ENCODE results near the gene CD8B2.

Gene CD8B2

DNA sequence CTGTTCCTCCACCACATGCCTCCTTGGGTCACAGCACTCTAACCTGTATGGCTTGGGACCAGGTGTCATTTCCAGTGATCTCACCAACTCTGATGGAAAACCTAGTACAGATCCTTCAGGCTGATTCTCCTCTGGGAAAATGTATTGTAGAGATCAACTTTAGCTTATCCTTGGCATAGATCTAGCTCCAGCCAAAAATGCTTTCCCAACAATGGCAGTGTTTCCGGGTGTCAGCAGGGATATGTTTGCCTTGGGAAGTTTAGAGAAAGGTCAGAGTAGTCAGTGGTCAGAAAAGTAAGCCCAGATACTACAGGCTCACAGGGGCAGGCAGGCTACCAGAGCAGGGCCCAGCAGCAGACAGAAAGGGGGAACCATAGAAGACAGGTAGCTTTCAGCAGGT is 73.6 kb downstream of the CD8B2 start:
- DNase-seq (no peak), ATAC-seq (ENCODE audit: insufficient read depth, low read depth) (no peak)
- H3K4me2 ChIP-seq (ENCODE audit: insufficient read depth, low read length), result no peak overlapping the region
- H2AFZ ChIP-seq (ENCODE audit: low read depth, low read length), result no peak overlapping the region
- no peaks in the 10 kb centered on the region for H4K20me1 ChIP-seq (ENCODE audit: insufficient read depth, low read length)
- no peaks in the 10 kb centered on the region for H3K36me3 ChIP-seq (ENCODE audit: insufficient read depth, low read length)
- H3K4me1 ChIP-seq (ENCODE audit: insufficient read depth, low read length), result no peaks in the 10 kb centered on the region
- H3K27ac ChIP-seq (ENCODE audit: low read length), result no peak overlapping the region
- no peaks in the 10 kb centered on the region for H3K9me3 ChIP-seq (ENCODE audit: insufficient read depth, low read length, severe bottlenecking)
- no peaks in the 10 kb centered on the region for H3K79me2 ChIP-seq (ENCODE audit: insufficient read depth, low read length)
- no peak for TF ChIP-seq EZH2 (IDR thresholded peaks at IDR 0.05; ENCODE audit: borderline replicate concordance, low read depth, low read length, severe bottlenecking)
- TF ChIP-seq, protein P1, sequence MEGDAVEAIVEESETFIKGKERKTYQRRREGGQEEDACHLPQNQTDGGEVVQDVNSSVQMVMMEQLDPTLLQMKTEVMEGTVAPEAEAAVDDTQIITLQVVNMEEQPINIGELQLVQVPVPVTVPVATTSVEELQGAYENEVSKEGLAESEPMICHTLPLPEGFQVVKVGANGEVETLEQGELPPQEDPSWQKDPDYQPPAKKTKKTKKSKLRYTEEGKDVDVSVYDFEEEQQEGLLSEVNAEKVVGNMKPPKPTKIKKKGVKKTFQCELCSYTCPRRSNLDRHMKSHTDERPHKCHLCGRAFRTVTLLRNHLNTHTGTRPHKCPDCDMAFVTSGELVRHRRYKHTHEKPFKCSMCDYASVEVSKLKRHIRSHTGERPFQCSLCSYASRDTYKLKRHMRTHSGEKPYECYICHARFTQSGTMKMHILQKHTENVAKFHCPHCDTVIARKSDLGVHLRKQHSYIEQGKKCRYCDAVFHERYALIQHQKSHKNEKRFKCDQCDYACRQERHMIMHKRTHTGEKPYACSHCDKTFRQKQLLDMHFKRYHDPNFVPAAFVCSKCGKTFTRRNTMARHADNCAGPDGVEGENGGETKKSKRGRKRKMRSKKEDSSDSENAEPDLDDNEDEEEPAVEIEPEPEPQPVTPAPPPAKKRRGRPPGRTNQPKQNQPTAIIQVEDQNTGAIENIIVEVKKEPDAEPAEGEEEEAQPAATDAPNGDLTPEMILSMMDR (IDR thresholded peaks at IDR 0.05; ENCODE audit: borderline replicate concordance, extremely low read depth, low read length, poor library complexity, severe bottlenecking), result no peak
- no peaks in the 10 kb centered on the region for H3K27me3 ChIP-seq (ENCODE audit: insufficient read depth, low read length, poor library complexity)
- H3K9ac ChIP-seq (ENCODE audit: low read depth, low read length), result no peak overlapping the region
- H3K4me3 ChIP-seq (ENCODE audit: low read depth in 1 of 2, low read length in 2 of 2), result no peak overlapping the region

DNA sequence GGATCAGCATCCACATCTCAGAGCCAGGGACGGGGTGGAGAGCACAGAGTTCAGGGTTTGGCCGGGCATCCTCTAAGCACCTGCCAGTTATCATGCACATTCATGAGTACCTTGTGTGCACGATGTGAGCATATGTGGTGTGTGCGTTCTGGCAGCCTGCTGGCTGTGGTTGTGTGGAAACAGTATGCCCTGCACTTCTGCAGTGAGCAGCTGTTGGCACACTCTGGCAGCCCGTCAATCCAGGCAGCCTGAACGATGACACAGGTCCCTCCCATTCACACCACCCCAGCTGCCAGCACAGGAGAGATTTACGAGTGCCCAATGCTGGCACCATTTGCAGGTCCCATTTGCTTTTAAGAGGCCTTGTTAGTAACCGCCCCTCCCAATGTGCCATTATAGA is 74.2 kb downstream of the CD8B2 start:
- Histone ChIP-seq H3K27ac (ENCODE audit: low read length) (no peak overlapping the region), H3K4me1 (ENCODE audit: insufficient read depth, low read length) (no peaks in the 10 kb centered on the region), H4K20me1 (ENCODE audit: insufficient read depth, low read length) (no peaks in the 10 kb centered on the region), H3K9me3 (ENCODE audit: insufficient read depth, low read length, severe bottlenecking) (no peaks in the 10 kb centered on the region), H3K4me2 (ENCODE audit: insufficient read depth, low read length) (no peak overlapping the region), H3K4me3 (ENCODE audit: low read depth in 1 of 2, low read length in 2 of 2) (no peak overlapping the region), H2AFZ (ENCODE audit: low read depth, low read length) (no peak overlapping the region), H3K36me3 (ENCODE audit: insufficient read depth, low read length) (no peaks in the 10 kb centered on the region), H3K9ac (ENCODE audit: low read depth, low read length) (no peak overlapping the region), H3K27me3 (ENCODE audit: insufficient read depth, low read length, poor library complexity) (no peaks in the 10 kb centered on the region), H3K79me2 (ENCODE audit: insufficient read depth, low read length) (no peaks in the 10 kb centered on the region)
- no peak for TF ChIP-seq EZH2 (IDR thresholded peaks at IDR 0.05; ENCODE audit: borderline replicate concordance, low read depth, low read length, severe bottlenecking)
- no peak for DNase-seq
- ATAC-seq (ENCODE audit: insufficient read depth, low read depth), result no peak

DNA sequence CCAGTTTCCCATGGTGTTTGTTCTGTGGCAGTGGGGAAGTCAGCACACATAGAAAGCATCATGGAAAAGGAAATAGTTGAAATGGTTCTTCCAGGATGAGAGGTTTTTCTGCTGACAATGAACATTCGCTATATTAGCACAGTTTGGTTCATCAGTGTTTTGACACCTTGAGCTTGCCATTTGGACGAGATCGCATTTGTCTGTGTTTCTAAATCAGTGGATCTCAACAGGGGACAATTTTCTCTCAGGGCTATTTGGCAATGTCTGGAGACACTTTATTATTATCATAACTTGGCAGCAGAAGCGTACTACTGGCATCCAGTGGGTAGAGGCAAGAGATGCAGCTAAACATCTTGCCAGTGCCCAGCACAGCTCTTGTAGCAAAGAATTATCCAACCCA is 74.6 kb downstream of the CD8B2 start:
- no peak overlapping the region for H3K9ac ChIP-seq (ENCODE audit: low read depth, low read length)
- no peak for TF ChIP-seq EZH2 (IDR thresholded peaks at IDR 0.05; ENCODE audit: borderline replicate concordance, low read depth, low read length, severe bottlenecking)
- TF ChIP-seq, protein P1 (IDR thresholded peaks at IDR 0.05; ENCODE audit: borderline replicate concordance, extremely low read depth, low read length, poor library complexity, severe bottlenecking), result no peak
- no peaks in the 10 kb centered on the region for H3K79me2 ChIP-seq (ENCODE audit: insufficient read depth, low read length)
- no peak overlapping the region for H3K27ac ChIP-seq (ENCODE audit: low read length)
- no peak overlapping the region for H3K4me2 ChIP-seq (ENCODE audit: insufficient read depth, low read length)
- no peaks in the 10 kb centered on the region for H4K20me1 ChIP-seq (ENCODE audit: insufficient read depth, low read length)
- H3K27me3 ChIP-seq (ENCODE audit: insufficient read depth, low read length, poor library complexity), result no peaks in the 10 kb centered on the region
- H2AFZ ChIP-seq (ENCODE audit: low read depth, low read length), result no peak overlapping the region
- no peak for DNase-seq
- no peak for ATAC-seq (ENCODE audit: insufficient read depth, low read depth)
- no peaks in the 10 kb centered on the region for H3K9me3 ChIP-seq (ENCODE audit: insufficient read depth, low read length, severe bottlenecking)
- no peaks in the 10 kb centered on the region for H3K36me3 ChIP-seq (ENCODE audit: insufficient read depth, low read length)
- no peaks in the 10 kb centered on the region for H3K4me1 ChIP-seq (ENCODE audit: insufficient read depth, low read length)
- no peak overlapping the region for H3K4me3 ChIP-seq (ENCODE audit: low read depth in 1 of 2, low read length in 2 of 2)

DNA sequence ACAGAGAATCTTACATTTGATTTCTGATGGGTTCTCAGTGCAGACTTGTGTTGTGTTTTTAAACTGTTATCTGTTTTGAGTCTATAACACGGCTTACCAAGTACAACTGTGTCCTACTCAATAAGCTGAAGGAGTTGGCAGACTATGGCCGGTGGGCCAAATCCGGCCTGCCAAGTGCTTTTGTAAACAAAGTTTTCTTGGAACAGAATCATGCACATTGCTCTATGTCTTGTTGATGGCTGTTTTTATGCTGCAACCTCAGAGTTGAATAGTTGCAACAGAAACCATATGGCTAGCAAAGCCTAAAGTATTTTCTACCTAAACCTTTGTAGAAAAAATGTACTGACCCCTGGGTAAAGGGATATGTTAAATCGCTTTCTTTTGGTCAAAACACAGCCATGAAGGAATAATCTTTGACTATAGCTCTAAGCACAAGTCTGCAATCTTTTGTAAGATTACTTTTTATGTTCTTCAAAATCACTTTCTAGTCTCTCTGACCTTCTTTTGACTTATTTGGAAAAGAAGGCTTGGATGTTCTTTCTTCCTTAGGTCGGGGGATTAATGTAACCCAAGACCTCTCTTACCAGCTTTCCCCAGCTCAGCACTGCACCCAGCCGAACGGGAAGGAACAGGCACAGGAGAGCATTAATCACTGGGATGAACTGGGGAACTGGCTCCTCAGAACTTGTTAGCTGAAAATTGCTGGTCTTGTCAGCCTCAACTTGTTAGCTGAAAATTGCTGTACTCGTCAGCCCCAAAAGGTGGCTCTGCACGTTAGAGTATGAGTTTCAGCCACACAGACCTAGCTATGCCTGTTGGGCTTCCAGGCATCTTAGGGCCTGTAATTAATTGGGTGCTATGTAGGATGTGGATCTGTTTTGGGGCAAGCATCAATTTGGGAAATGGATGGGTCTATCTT is 75.4 kb downstream of the CD8B2 start:
- Histone ChIP-seq H3K27me3 (ENCODE audit: insufficient read depth, low read length, poor library complexity) (no peaks in the 10 kb centered on the region), H3K4me3 (ENCODE audit: low read depth in 1 of 2, low read length in 2 of 2) (no peak overlapping the region), H3K9me3 (ENCODE audit: insufficient read depth, low read length, severe bottlenecking) (no peaks in the 10 kb centered on the region), H3K36me3 (ENCODE audit: insufficient read depth, low read length) (no peaks in the 10 kb centered on the region), H3K79me2 (ENCODE audit: insufficient read depth, low read length) (no peaks in the 10 kb centered on the region), H2AFZ (ENCODE audit: low read depth, low read length) (no peak overlapping the region), H3K4me2 (ENCODE audit: insufficient read depth, low read length) (no peak overlapping the region), H3K27ac (ENCODE audit: low read length) (no peak overlapping the region), H3K9ac (ENCODE audit: low read depth, low read length) (no peak overlapping the region), H4K20me1 (ENCODE audit: insufficient read depth, low read length) (no peaks in the 10 kb centered on the region), H3K4me1 (ENCODE audit: insufficient read depth, low read length) (no peaks in the 10 kb centered on the region)
- TF ChIP-seq, protein P1 (IDR thresholded peaks at IDR 0.05; ENCODE audit: borderline replicate concordance, extremely low read depth, low read length, poor library complexity, severe bottlenecking), result no peak
- no peak for TF ChIP-seq EZH2 (IDR thresholded peaks at IDR 0.05; ENCODE audit: borderline replicate concordance, low read depth, low read length, severe bottlenecking)
- DNase-seq, result no peak
- no peak for ATAC-seq (ENCODE audit: insufficient read depth, low read depth)

Data from DND-41 (cell line).